Mesothelial cell of epicardium (in vitro differentiated cells): ENCODE results near the gene GINS2. TPM values are rescaled to one million over a fixed set of nuclear protein-coding genes. Genes with fewer than 3 reads are reported as not detected.

Source experiments
- DNase-seq, 2 experiments: peaks; one replicate each; pipeline ENCODE4 v3.0.0; 2021; ENCODE audit warnings: low spot score in 2 of 2; ENCODE audit not compliant: unreplicated experiment in 2 of 2
- H3K27ac Mint-ChIP-seq: 2 replicates; pipeline ENCODE4 v1.8.0; 2021; ENCODE audit warnings: mixed read lengths
- H3K27me3 Mint-ChIP-seq: 2 replicates; pipeline ENCODE4 v1.8.0; 2021; ENCODE audit warnings: low read depth, mixed read lengths
- H3K36me3 Mint-ChIP-seq: 2 replicates; pipeline ENCODE4 v1.8.0; 2021; ENCODE audit warnings: mixed read lengths
- H3K4me1 Mint-ChIP-seq: 2 replicates; pipeline ENCODE4 v1.8.0; 2021; ENCODE audit warnings: mixed read lengths
- H3K4me3 Mint-ChIP-seq: 2 replicates; pipeline ENCODE4 v1.8.0; 2021; ENCODE audit warnings: mild to moderate bottlenecking, moderate library complexity, mixed read lengths
- H3K9me3 Mint-ChIP-seq: 2 replicates; pipeline ENCODE4 v1.8.0; 2021; ENCODE audit warnings: mixed read lengths
- CTCF ChIP-seq: fragments of 200-600 bp; sonication (generic); IDR thresholded peaks from one replicate; pipeline ENCODE4 v1.5.0; 2021; ENCODE audit warnings: antibody characterized with exemption; ENCODE audit not compliant: unreplicated experiment
- total RNA-seq: library from RNA; stranded (reverse); gene quantifications from 3 replicates; pipeline ENCODE4 v1.2.1, GENCODE V29; 2021

Gene GINS2
- 13.4 to 15.3 TPM (median 14.8 TPM) in 3 replicates for total RNA-seq

DNA sequence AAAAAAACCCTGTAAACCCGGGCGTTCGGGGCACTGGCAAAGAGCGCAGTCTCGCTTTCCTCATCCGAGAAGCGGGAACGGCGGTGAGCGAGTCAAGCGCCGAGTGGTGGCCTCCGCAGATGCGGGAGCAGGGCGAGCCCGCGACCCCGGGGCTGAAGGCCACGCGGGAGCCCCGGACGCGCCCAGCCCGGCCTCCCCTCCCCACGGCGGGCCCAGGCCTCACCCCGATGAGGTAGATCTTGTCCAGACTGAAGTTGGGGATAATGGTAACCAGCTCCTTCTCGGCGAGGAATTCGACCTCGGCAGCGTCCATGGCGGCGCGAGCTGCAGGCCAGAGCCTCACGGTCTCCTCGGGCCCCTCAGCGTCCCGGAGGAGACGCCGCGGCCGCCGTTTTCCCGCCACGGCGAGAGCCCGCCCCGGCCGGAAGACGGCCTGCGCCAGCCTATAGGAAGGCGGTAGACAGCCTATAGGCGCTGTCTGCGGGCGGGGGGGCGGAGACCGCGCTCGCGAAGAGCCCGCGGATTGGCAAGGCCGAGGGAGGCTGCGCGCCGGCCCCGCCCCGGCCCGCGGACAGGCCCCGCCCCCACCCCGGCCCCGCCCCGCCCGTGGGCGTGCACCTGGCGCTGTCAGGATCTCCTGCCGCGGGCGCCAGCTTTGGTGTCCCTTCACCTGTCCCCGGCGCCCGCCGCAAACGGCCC lies at the start of gene GINS2:
GINS2 (minus strand) TSS at position 369 of the 699 bp plus-strand sequence; CDS start at position 313, 56 bp downstream.
- peak within 1 kb of the TSS; percentile 67 for H3K4me3 Mint-ChIP-seq
- no peak for TF ChIP-seq CTCF
- peak; percentile 88 to 90 for DNase-seq
- H3K4me1 Mint-ChIP-seq, result peaks cover 15% of the 10 kb centered on the region
- peaks cover 2% of the 10 kb centered on the region for H3K27me3 Mint-ChIP-seq
- H3K27ac Mint-ChIP-seq, result no peak within 1 kb of the TSS
- H3K36me3 Mint-ChIP-seq, result no peaks in the 10 kb centered on the region
- no peaks in the 10 kb centered on the region for H3K9me3 Mint-ChIP-seq

GRCh38 chr16:85736921-85737320 lies 48.2 kb upstream of the GINS2 start:
- H3K9me3 Mint-ChIP-seq, result no peaks in the 10 kb centered on the region
- no peak overlapping the region for H3K27ac Mint-ChIP-seq
- H3K36me3 Mint-ChIP-seq, result peaks cover 9% of the 10 kb centered on the region
- H3K4me1 Mint-ChIP-seq, result no peaks in the 10 kb centered on the region
- H3K4me3 Mint-ChIP-seq, result no peak overlapping the region
- H3K27me3 Mint-ChIP-seq, result no peaks in the 10 kb centered on the region
- TF ChIP-seq CTCF, result no peak
- no peak for DNase-seq

DNA sequence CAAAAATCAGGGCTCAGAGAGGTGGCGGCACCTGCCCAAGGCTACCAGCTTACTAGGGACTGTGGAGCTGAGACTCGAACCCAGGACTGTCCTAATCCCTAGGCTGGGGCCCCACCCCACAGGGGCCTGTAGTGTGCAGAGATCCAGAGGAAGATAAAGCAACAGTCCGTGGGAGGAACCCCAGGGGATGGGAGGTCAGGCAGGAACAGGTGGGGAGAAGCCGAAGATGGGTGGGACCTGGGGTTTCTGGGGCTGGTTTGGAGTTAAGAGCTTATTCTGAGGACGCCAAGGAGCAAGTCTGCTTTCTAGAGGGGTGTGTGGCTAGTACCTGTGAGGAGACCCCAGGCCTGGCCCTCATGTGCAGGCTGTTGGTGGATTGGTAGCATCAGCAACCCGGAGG lies 47.2 kb upstream of the GINS2 start:
- H3K27ac Mint-ChIP-seq, result no peak overlapping the region

GRCh38 chr16:85735225-85735635 lies 46.5 kb upstream of the GINS2 start:
- Mint-ChIP-seq H3K4me1 (peaks cover 3% of the 10 kb centered on the region), H3K27ac (no peak overlapping the region), H3K27me3 (no peaks in the 10 kb centered on the region), H3K9me3 (no peaks in the 10 kb centered on the region), H3K4me3 (no peak overlapping the region), H3K36me3 (peaks cover 4% of the 10 kb centered on the region)
- TF ChIP-seq CTCF, result no peak
- DNase-seq, result no peak

More for the DNA sequence above, 47.2 kb upstream of the GINS2 start:
- H3K4me1 Mint-ChIP-seq, result peaks cover 2% of the 10 kb centered on the region
- H3K36me3 Mint-ChIP-seq, result peaks cover 7% of the 10 kb centered on the region
- no peaks in the 10 kb centered on the region for H3K27me3 Mint-ChIP-seq
- no peak for DNase-seq
- no peak overlapping the region for H3K4me3 Mint-ChIP-seq
- TF ChIP-seq CTCF, result no peak
- H3K9me3 Mint-ChIP-seq, result no peaks in the 10 kb centered on the region

- TF ChIP-seq CTCF, result no peak
- Mint-ChIP-seq H3K27ac (no peak overlapping the region), H3K27me3 (no peaks in the 10 kb centered on the region), H3K4me1 (peaks cover 6% of the 10 kb centered on the region), H3K9me3 (no peaks in the 10 kb centered on the region), H3K36me3 (peaks cover 4% of the 10 kb centered on the region), H3K4me3 (no peak overlapping the region)
- DNase-seq, result no peak
These were observed 45.7 kb upstream of the GINS2 start for GRCh38 chr16:85734311-85735017.
